Adrenal gland (tissue), 5 donors: ENCODE data around the gene CD244.
"Not testable (repeated sequence)": the region's sequence is repeated elsewhere in the genome, so short reads cannot be mapped to it uniquely, and the experiment has no call there.

ENCODE experiments used
- POLR2A ChIP-seq, 2 donors: fragments of 450-650 bp; IDR thresholded peaks; one replicate each; pipeline ENCODE4 v1.6.1; 2017; ENCODE audit warnings: antibody characterized with exemption in 2 of 2, mild to moderate bottlenecking in 2 of 2, moderate library complexity in 1 of 2
- TF ChIP-seq, protein P1 (sequence below), 6 experiments: fragments of 450-650 bp in 4 of 6; fragments of 200-600 bp in 2 of 6; sonication (generic) in 1 of 6; IDR thresholded peaks; 1 replicate in 5 of 6; 2 replicates in 1 of 6; pipeline versions ENCODE4 v1.5.1 to v1.8.0; 2016 to 2021; ENCODE audit warnings: antibody characterized with exemption in 6 of 6, mild to moderate bottlenecking in 2 of 6, moderate library complexity in 1 of 6
- donor health status: DM: no; HTN: no; CAD: no.

DNA sequence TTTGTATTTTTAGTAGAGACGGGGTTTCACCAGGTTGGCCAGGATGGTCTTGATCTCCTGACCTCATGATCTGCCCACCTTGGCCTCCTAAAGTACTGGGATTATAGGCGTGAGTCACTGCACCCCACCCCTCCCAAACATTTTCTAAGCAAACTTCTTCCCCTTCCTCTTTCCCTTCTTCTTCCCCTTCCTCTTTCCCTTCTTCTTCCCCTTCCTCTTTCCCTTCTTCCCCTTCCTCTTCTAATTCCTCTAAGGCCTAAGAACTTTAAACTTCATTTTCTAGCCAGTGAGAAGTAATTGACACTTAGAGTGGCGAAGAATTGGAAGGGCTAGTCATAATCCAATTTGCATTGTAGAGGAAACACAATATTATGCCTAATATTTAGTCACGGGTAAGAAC is 12.9 kb upstream of the CD244 start:
- TF ChIP-seq, protein P1, sequence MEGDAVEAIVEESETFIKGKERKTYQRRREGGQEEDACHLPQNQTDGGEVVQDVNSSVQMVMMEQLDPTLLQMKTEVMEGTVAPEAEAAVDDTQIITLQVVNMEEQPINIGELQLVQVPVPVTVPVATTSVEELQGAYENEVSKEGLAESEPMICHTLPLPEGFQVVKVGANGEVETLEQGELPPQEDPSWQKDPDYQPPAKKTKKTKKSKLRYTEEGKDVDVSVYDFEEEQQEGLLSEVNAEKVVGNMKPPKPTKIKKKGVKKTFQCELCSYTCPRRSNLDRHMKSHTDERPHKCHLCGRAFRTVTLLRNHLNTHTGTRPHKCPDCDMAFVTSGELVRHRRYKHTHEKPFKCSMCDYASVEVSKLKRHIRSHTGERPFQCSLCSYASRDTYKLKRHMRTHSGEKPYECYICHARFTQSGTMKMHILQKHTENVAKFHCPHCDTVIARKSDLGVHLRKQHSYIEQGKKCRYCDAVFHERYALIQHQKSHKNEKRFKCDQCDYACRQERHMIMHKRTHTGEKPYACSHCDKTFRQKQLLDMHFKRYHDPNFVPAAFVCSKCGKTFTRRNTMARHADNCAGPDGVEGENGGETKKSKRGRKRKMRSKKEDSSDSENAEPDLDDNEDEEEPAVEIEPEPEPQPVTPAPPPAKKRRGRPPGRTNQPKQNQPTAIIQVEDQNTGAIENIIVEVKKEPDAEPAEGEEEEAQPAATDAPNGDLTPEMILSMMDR (IDR thresholded peaks at IDR 0.05), result not testable (repeated sequence)
- TF ChIP-seq POLR2A (IDR thresholded peaks at IDR 0.05), result not testable (repeated sequence)
